GM23248 (cell line): ENCODE data around the gene HEXIM2. TPM values are rescaled to one million over a fixed set of nuclear protein-coding genes. Genes with fewer than 3 reads are reported as not detected.

Experiments
- DNase-seq: peaks from one replicate; pipeline ENCODE4 v3.0.0-alpha.2; 2015
- H2AFZ ChIP-seq: fragments of 200-600 bp; sonication (generic); 2 replicates; pipeline ENCODE4 v1.6.1; 2016; ENCODE audit warnings: antibody characterized with exemption
- H3F3A ChIP-seq: fragments of 200-600 bp; sonication (generic); 2 replicates; pipeline ENCODE4 v1.6.1; 2016; ENCODE audit warnings: mild to moderate bottlenecking, antibody characterized with exemption, mixed run types; ENCODE audit not compliant: insufficient read depth
- H3K27ac ChIP-seq: fragments of 200-600 bp; sonication (generic); 2 replicates; pipeline ENCODE4 v1.5.1; 2016; ENCODE audit warnings: mild to moderate bottlenecking
- H3K27me3 ChIP-seq: fragments of 200-600 bp; sonication (generic); replicated peaks from 2 replicates; pipeline ENCODE4 v1.6.1; 2016; ENCODE audit warnings: mild to moderate bottlenecking; ENCODE audit not compliant: insufficient read depth
- H3K36me3 ChIP-seq: fragments of 200-600 bp; sonication (generic); 2 replicates; pipeline ENCODE4 v1.6.1; 2016; ENCODE audit warnings: low read depth, mild to moderate bottlenecking
- H3K4me1 ChIP-seq: fragments of 200-600 bp; sonication (generic); 2 replicates; pipeline ENCODE4 v1.6.1; 2016; ENCODE audit warnings: mild to moderate bottlenecking; ENCODE audit not compliant: insufficient read depth
- H3K4me2 ChIP-seq: fragments of 200-600 bp; sonication (generic); one replicate; pipeline ENCODE4 v1.6.1; 2016; ENCODE audit warnings: mild to moderate bottlenecking; ENCODE audit not compliant: unreplicated experiment
- H3K4me3 ChIP-seq: fragments of 200-600 bp; sonication (generic); 2 replicates; pipeline ENCODE4 v1.5.1; 2016; ENCODE audit warnings: mild to moderate bottlenecking
- H3K79me2 ChIP-seq: fragments of 200-600 bp; sonication (generic); 2 replicates; pipeline ENCODE4 v1.6.1; 2016; ENCODE audit warnings: mild to moderate bottlenecking; ENCODE audit not compliant: insufficient read depth
- H3K9ac ChIP-seq: fragments of 200-600 bp; sonication (generic); 2 replicates; pipeline ENCODE4 v1.6.1; 2016; ENCODE audit warnings: mild to moderate bottlenecking
- H3K9me2 ChIP-seq: fragments of 200-600 bp; sonication (generic); 2 replicates; pipeline ENCODE4 v1.6.1; 2016; ENCODE audit warnings: mixed run types, mild to moderate bottlenecking, moderate library complexity; ENCODE audit not compliant: insufficient read depth
- H3K9me3 ChIP-seq: fragments of 200-600 bp; sonication (generic); one replicate; pipeline ENCODE4 v1.6.1; 2017; ENCODE audit warnings: low read depth
- H4K20me1 ChIP-seq: fragments of 200-600 bp; sonication (generic); 2 replicates; pipeline ENCODE4 v1.6.0; 2016; ENCODE audit not compliant: insufficient read depth
- EZH2 ChIP-seq: fragments of 200-600 bp; sonication (generic); IDR thresholded peaks from 2 replicates; pipeline ENCODE4 v1.6.1; 2018; ENCODE audit warnings: antibody characterized with exemption, mild to moderate bottlenecking; ENCODE audit not compliant: insufficient read depth, poor library complexity, severe bottlenecking
- EZH2phosphoT487 ChIP-seq: fragments of 200-600 bp; sonication (generic); IDR thresholded peaks from 2 replicates; pipeline ENCODE4 v1.6.1; 2018; ENCODE audit warnings: antibody characterized with exemption, moderate library complexity, mild to moderate bottlenecking, low read depth; ENCODE audit not compliant: insufficient read depth
- WGBS, 2 experiments: methylation state at CpG; one replicate each; pipeline ENCODE4 v1.1.6; 2015 to 2017; ENCODE audit warnings: low lambda C conversion rate in 2 of 2, low coverage in 1 of 2; ENCODE audit errors: missing lambda C conversion rate in 2 of 2; 5-methylcytosine and 5-hydroxymethylcytosine counted together
- in situ Hi-C: fragments of 300-500 bp; cut with MboI; formaldehyde crosslinking; loops from 2 replicates; pipeline ENCODE4 v1.15.0; 2020
- polyA plus RNA-seq: library from polyadenylated mRNA; unstranded; fragments of >200 nt; fragmentation: Nextera tagmentation; extraction: Ambion mirVana; gene quantifications from 2 replicates; pipeline ENCODE4 v1.2.1, GENCODE V29; 2016
- total RNA-seq: library from RNA; depleted of rRNA; stranded (reverse); fragments of >200 nt; shearing (Covaris generic); gene quantifications from 2 replicates; pipeline ENCODE4 v1.2.3, GENCODE V29; 2014

HEXIM2 gene
- total and polyA plus RNA-seq, 2 experiments from 2014 or later: 4.8 to 8.6 TPM

- no peak for DNase-seq
- Histone ChIP-seq H3F3A (no peaks in the 10 kb centered on the region), H3K9me3 (no peaks in the 10 kb centered on the region), H3K4me3 (no peak overlapping the region), H3K9me2 (no peaks in the 10 kb centered on the region), H4K20me1 (no peaks in the 10 kb centered on the region), H3K27me3 (no peaks in the 10 kb centered on the region), H3K79me2 (peaks cover 51% of the 10 kb centered on the region), H3K9ac (no peak overlapping the region), H2AFZ (no peak overlapping the region), H3K4me1 (peaks cover 33% of the 10 kb centered on the region), H3K4me2 (no peak overlapping the region), H3K27ac (no peak overlapping the region), H3K36me3 (no peaks in the 10 kb centered on the region)
- in situ Hi-C loops: loop anchor here (10.0 kb wide), 1 partner anchor 74 kb away; the partner anchor contains the start of gene DCAKD
- WGBS, 2 experiments: 92 to 96% methylated on average over 2 of the region's 2 CpGs
- TF ChIP-seq EZH2phosphoT487 (no peak), EZH2 (no peak)
These were observed 32.7 kb upstream of the HEXIM2 start for GRCh38 chr17:45128989-45129388.

GRCh38 chr17:45129426-45129939 lies 32.2 kb upstream of the HEXIM2 start:
- no peak overlapping the region for H3K27ac ChIP-seq
- H3K9me3 ChIP-seq: no peaks in the 10 kb centered on the region
- no peaks in the 10 kb centered on the region for H3K27me3 ChIP-seq
- H3F3A ChIP-seq: no peaks in the 10 kb centered on the region
- H4K20me1 ChIP-seq: no peaks in the 10 kb centered on the region
- no peaks in the 10 kb centered on the region for H3K36me3 ChIP-seq
- H3K4me2 ChIP-seq: no peak overlapping the region
- DNase-seq: peak; percentile 53
- WGBS, 2 experiments: 72 to 78% methylated on average over 9 to 10 of the region's 10 CpGs
- no peak overlapping the region for H2AFZ ChIP-seq
- in situ Hi-C loops: loop anchor here (10.0 kb wide), 1 partner anchor 75 kb away; the partner anchor contains the start of gene DCAKD
- TF ChIP-seq EZH2 (no peak), EZH2phosphoT487 (no peak)
- no peak overlapping the region for H3K9ac ChIP-seq
- no peak overlapping the region for H3K4me3 ChIP-seq
- no peaks in the 10 kb centered on the region for H3K9me2 ChIP-seq
- peaks cover 28% of the 10 kb centered on the region for H3K4me1 ChIP-seq
- peaks cover 47% of the 10 kb centered on the region for H3K79me2 ChIP-seq

GRCh38 chr17:45129940-45130680 lies 31.6 kb upstream of the HEXIM2 start:
- no peaks in the 10 kb centered on the region for H3K27me3 ChIP-seq
- TF ChIP-seq EZH2: no peak
- no peak for TF ChIP-seq EZH2phosphoT487
- no peaks in the 10 kb centered on the region for H4K20me1 ChIP-seq
- H3K4me1 ChIP-seq: peaks cover 23% of the 10 kb centered on the region
- peak; percentile 47 for DNase-seq
- no peak overlapping the region for H3K27ac ChIP-seq
- no peaks in the 10 kb centered on the region for H3K9me3 ChIP-seq
- no peaks in the 10 kb centered on the region for H3K36me3 ChIP-seq
- in situ Hi-C loops: loop anchor here (10.0 kb wide), 1 partner anchor 75 kb away; the partner anchor contains the start of gene DCAKD
- H3K9ac ChIP-seq: no peak overlapping the region
- H3F3A ChIP-seq: no peaks in the 10 kb centered on the region
- H3K4me3 ChIP-seq: no peak overlapping the region
- WGBS, 2 experiments: 56 to 59% methylated on average over 13 of the region's 13 CpGs
- no peaks in the 10 kb centered on the region for H3K9me2 ChIP-seq
- H3K4me2 ChIP-seq: no peak overlapping the region
- no peak overlapping the region for H2AFZ ChIP-seq
- peaks cover 42% of the 10 kb centered on the region for H3K79me2 ChIP-seq

GRCh38 chr17:45130681-45131615 lies 30.7 kb upstream of the HEXIM2 start:
- TF ChIP-seq EZH2phosphoT487 (no peak), EZH2 (no peak)
- Histone ChIP-seq H3K4me1 (peaks cover 23% of the 10 kb centered on the region), H2AFZ (no peak overlapping the region), H3K4me2 (peak overlapping the region; percentile 80), H3K36me3 (no peaks in the 10 kb centered on the region), H3K9ac (peak overlapping the region; percentile 76), H3K9me2 (no peaks in the 10 kb centered on the region), H3K4me3 (peak overlapping the region; percentile 77), H3K27me3 (no peaks in the 10 kb centered on the region), H3K9me3 (no peaks in the 10 kb centered on the region), H3K27ac (no peak overlapping the region), H4K20me1 (no peaks in the 10 kb centered on the region), H3K79me2 (peaks cover 33% of the 10 kb centered on the region; the same call in 1 of the 2 replicates), H3F3A (no peaks in the 10 kb centered on the region)
- DNase-seq: no peak
- in situ Hi-C loops: no loop called here
- 73 to 76% methylated on average over 16 to 17 of the region's 17 CpGs for WGBS, 2 experiments
